ENCODE measurements around the gene PALLD.

Gene PALLD

GRCh38 chr4:168560184-168561180, 63.6 kb downstream of the PALLD start:
- no peak for DNase-seq (ENCODE audit: low spot score)

GRCh38 chr4:168562041-168562571, 65.3 kb downstream of the PALLD start:
- DNase-seq (ENCODE audit: low spot score) = no peak

- no peak for DNase-seq (ENCODE audit: low spot score)
These were observed 67.2 kb downstream of the PALLD start for GRCh38 chr4:168564023-168564422.

- no peak for DNase-seq (ENCODE audit: low spot score)
These were observed 68.3 kb downstream of the PALLD start for GRCh38 chr4:168565130-168565529.

GRCh38 chr4:168566726-168567125, 69.9 kb downstream of the PALLD start:
- no peak for DNase-seq (ENCODE audit: low spot score)

GRCh38 chr4:168569066-168569930, 72.4 kb downstream of the PALLD start:
- DNase-seq (ENCODE audit: low spot score) = no peak

- no peak for DNase-seq (ENCODE audit: low spot score)
These were observed 73.1 kb downstream of the PALLD start for GRCh38 chr4:168569931-168570276.

- DNase-seq (ENCODE audit: low spot score) = no peak
These were observed 73.6 kb downstream of the PALLD start for GRCh38 chr4:168570466-168570865.

GRCh38 chr4:168572002-168572401, 75.2 kb downstream of the PALLD start:
- DNase-seq (ENCODE audit: low spot score) = no peak

- no peak for DNase-seq (ENCODE audit: low spot score)
These were observed 77.0 kb downstream of the PALLD start for GRCh38 chr4:168573870-168574269.

GRCh38 chr4:168574581-168575295, 77.9 kb downstream of the PALLD start:
- DNase-seq (ENCODE audit: low spot score) = no peak

- DNase-seq (ENCODE audit: low spot score) = no peak
These were observed 78.6 kb downstream of the PALLD start for GRCh38 chr4:168575473-168575872.

- no peak for DNase-seq (ENCODE audit: low spot score)
These were observed 80.8 kb downstream of the PALLD start for GRCh38 chr4:168577624-168578023.

- DNase-seq (ENCODE audit: low spot score) = no peak
These were observed 83.4 kb downstream of the PALLD start for GRCh38 chr4:168580228-168580627.

- DNase-seq (ENCODE audit: low spot score) = no peak
These were observed 87.5 kb downstream of the PALLD start for GRCh38 chr4:168584321-168584771.

- DNase-seq (ENCODE audit: low spot score) = no peak
These were observed 88.6 kb downstream of the PALLD start for GRCh38 chr4:168585168-168586091.

- DNase-seq (ENCODE audit: low spot score) = no peak
These were observed 90.1 kb downstream of the PALLD start for GRCh38 chr4:168586926-168587325.

- no peak for DNase-seq (ENCODE audit: low spot score)
These were observed 90.7 kb downstream of the PALLD start for GRCh38 chr4:168587411-168588125.

- no peak for DNase-seq (ENCODE audit: low spot score)
These were observed 92.2 kb downstream of the PALLD start for GRCh38 chr4:168588916-168589531.

GRCh38 chr4:168592676-168593075, 95.8 kb downstream of the PALLD start:
- DNase-seq (ENCODE audit: low spot score) = no peak
